Astrocyte of the cerebellum (primary cell): ENCODE results near the gene TYMS.

ENCODE experiments used
- DNase-seq: peaks from one replicate; pipeline ENCODE4 v3.0.0-alpha.2; 2011; ENCODE audit warnings: low read depth
- H3K4me3 ChIP-seq: 2 replicates; pipeline ENCODE4 v1.5.1; 2011; ENCODE audit warnings: mild to moderate bottlenecking, low read depth, low read length, moderate library complexity
- CTCF ChIP-seq: IDR thresholded peaks from 2 replicates; pipeline ENCODE4 v1.5.1; 2012; ENCODE audit warnings: low read length, low read depth, moderate library complexity, mild to moderate bottlenecking; ENCODE audit errors: missing control alignments
- in situ Hi-C: cut with HindIII; loops from 2 replicates; pipeline ENCODE4 v1.10.0; 2017; ENCODE audit warnings: low sequenced_read_pairs

The TYMS gene

DNA sequence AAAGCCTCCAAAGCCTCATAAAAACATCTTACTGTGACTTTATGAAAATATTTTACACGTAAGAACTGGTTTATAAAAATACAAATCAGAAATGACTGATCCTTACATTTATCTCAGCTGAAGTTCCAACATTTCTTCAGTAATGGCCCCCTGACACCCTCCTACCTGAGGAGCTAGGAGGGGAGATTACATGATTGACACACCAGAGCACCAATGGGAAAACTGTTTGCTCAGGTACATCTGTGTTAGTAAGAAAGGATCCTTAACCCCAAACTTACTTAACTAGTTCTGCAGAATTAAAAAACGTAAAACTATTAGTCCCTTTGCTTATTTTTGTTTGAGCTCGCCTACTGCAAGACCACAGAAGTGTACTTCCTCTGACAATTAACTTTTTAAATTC, 28.0 kb downstream of the TYMS start:
- in situ Hi-C loops, result no loop called here
- TF ChIP-seq CTCF, result no peak
- no peak for DNase-seq
- H3K4me3 ChIP-seq, result no peak overlapping the region

DNA sequence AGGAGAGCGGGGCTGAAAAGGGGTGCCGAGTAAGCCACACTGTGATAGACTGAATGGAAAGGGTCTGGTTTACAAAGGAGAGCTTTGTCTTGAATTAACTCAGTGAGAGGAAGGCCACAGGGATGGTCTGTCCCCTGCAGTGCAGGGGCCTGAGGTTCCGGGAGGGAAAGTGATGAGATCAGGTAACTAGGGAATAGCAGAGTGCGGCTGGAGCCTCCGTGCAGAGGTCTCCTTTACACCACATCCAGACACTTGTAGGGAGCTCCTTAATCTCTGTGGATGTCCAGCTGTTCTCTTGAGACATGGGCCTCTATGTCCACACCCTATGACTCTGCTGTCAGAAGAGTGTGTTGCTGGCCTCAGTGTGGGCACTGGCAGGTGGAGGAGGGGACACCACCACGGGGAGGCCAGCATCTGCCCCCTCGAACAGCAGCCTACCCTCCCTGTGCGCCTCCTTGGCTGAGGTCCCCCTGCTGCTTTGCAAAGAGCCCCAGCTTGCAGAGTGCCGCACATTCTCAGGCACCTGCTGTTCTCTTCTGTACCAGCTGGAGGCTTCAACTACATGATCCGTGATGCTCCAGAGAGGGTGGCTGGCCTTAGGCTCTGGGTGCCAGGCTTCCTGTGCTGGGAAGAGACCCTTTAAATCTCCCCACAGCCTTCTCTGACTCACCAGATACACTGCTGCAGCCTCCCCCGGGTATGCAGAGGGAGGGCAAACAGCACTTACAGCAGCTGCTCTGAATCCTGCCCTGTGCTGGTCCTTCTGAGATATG, 29.1 kb downstream of the TYMS start:
- in situ Hi-C loops, result no loop called here
- no peak for TF ChIP-seq CTCF
- no peak for DNase-seq
- H3K4me3 ChIP-seq, result no peak overlapping the region

DNA sequence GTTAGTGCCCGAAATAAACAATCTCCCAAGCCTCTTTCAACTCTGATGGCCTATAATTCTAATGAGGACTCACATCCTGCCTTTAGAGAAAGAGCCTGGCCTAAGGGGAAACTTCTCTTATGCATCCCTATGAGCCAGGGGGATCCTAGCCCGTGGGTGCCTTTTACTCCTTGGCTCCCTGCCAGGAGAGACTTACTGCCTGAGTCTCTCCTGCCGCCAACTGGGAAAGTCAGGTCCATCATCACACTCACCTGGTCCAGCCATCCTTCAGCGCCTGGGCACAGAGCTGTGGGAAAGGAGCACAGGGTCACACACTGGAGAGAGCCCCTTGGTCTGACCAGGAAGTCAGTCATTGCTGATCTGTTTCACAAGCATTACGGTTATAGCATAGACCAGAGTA, 30.9 kb downstream of the TYMS start:
- no peak for DNase-seq
- in situ Hi-C loops, result no loop called here
- TF ChIP-seq CTCF, result no peak
- no peak overlapping the region for H3K4me3 ChIP-seq

GRCh38 chr18:692824-693223, 35.4 kb downstream of the TYMS start:
- in situ Hi-C loops, result no loop called here
- TF ChIP-seq CTCF, result no peak
- DNase-seq, result no peak
- H3K4me3 ChIP-seq, result no peak overlapping the region

DNA sequence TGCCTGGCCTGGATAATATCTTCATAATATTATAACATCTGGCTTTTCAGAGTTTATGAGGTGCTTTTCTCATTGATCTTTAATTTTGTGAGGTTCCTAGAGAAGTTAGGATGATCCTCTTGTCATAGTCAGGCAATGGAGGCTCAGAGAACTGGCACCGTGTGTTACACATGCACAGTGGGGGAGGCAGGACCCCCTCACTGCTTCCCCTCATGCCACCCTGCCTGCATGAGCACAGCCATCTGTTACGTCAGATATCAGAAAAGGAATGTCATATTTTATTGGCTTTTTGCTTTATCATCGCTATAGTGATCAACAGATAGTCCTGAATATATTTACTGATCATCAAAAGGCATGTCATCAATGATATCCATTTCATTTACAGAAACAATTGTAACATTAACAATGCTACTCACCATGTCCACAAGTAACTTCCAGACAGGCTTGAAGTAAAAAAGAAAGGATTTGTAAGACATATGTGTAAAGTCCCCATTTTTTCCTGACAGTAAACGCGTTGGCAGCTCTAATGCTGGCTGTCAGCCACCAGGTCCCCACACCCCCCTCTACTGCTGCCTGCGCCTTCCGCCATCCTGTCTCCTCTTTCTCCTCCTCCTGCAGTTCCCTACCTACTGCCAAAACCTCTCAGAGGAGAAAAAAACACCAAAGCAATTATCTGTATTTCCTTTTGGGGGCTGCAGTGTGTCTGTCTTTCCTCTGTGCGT, 36.2 kb downstream of the TYMS start:
- no peak overlapping the region for H3K4me3 ChIP-seq
- in situ Hi-C loops, result no loop called here
- no peak for TF ChIP-seq CTCF
- no peak for DNase-seq

DNA sequence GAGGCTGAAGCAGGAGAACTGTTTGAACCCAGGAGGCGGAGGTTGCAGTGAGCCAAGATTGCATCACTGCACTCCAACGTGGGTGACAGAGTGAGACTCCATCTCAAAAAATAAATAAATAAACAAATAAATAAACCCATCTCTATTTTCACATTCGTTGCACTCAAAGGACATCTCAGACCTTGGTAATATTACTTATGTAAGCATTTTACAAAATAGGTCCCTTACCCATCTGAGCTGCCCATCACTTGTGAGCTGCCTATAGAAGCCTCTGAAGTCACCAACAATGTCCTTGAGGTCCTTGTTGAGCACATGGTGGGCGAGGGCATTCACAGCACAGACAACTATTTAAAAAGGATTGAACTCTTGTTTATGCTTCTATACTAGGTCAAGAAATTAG, 39.6 kb downstream of the TYMS start:
- no peak for DNase-seq
- in situ Hi-C loops, result no loop called here
- H3K4me3 ChIP-seq, result no peak overlapping the region
- no peak for TF ChIP-seq CTCF
